ENCODE data around the gene PLAU. TPM values are rescaled to one million over a fixed set of nuclear protein-coding genes. Genes with fewer than 3 reads are reported as not detected.

The PLAU gene
- total RNA-seq, 1 experiment from 2014 or later = 8.3 TPM

DNA sequence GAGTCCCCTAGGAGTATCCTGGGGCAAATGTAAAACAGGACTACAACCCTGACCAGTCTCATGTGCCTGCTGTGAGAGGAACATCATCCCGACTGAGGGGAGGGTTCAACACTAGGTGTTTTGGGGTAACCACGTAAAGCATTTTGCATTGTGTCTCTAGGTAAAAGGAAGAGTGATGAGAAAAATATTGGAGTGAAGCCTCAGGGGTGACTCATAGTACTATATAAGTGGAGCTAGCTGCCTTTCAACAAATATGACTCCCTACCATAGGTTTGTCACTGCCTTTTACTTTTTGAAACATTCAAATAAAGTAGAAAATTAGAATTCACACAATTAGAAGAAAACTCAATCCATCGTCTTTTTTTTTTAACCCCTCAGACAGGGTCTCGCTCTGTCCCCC lies 34.0 kb upstream of the PLAU start:
- ChIA-PET POLR2A (ENCODE audit: low non-redundant PET) (no interaction called here), CTCF (no interaction called here)
- Histone ChIP-seq H3K27me3 (replicated peaks; ENCODE audit: insufficient read depth, low read depth, low read length, poor library complexity) (no peaks in the 10 kb centered on the region), H3K4me1 (ENCODE audit: insufficient read depth, low read length, poor library complexity, severe bottlenecking) (peaks cover 7% of the 10 kb centered on the region), H3K27ac (ENCODE audit: low read depth, low read length, poor library complexity, severe bottlenecking) (no peak overlapping the region), H3K36me3 (ENCODE audit: insufficient read depth, low read length, poor library complexity, severe bottlenecking) (no peaks in the 10 kb centered on the region), H3K4me3 (ENCODE audit: low read depth, low read length, poor library complexity, severe bottlenecking) (no peak overlapping the region), H3K9me3 (ENCODE audit: low read depth, low read length, poor library complexity, severe bottlenecking) (no peaks in the 10 kb centered on the region)
- no TSS peak for BruUV-seq (replicated peaks)
- no peak for DNase-seq (ENCODE audit: low spot score)
- TF ChIP-seq, protein P1, sequence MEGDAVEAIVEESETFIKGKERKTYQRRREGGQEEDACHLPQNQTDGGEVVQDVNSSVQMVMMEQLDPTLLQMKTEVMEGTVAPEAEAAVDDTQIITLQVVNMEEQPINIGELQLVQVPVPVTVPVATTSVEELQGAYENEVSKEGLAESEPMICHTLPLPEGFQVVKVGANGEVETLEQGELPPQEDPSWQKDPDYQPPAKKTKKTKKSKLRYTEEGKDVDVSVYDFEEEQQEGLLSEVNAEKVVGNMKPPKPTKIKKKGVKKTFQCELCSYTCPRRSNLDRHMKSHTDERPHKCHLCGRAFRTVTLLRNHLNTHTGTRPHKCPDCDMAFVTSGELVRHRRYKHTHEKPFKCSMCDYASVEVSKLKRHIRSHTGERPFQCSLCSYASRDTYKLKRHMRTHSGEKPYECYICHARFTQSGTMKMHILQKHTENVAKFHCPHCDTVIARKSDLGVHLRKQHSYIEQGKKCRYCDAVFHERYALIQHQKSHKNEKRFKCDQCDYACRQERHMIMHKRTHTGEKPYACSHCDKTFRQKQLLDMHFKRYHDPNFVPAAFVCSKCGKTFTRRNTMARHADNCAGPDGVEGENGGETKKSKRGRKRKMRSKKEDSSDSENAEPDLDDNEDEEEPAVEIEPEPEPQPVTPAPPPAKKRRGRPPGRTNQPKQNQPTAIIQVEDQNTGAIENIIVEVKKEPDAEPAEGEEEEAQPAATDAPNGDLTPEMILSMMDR (conservative IDR thresholded peaks at IDR 0.05; ENCODE audit: low read depth, low read length) = no peak
- TF ChIP-seq EZH2 (IDR thresholded peaks at IDR 0.05; ENCODE audit: borderline replicate concordance, low read depth, low read length, poor library complexity, severe bottlenecking) = no peak
- intact Hi-C loops (cut with micrococcal nuclease; ENCODE audit: unreplicated experiment) = no loop called here

DNA sequence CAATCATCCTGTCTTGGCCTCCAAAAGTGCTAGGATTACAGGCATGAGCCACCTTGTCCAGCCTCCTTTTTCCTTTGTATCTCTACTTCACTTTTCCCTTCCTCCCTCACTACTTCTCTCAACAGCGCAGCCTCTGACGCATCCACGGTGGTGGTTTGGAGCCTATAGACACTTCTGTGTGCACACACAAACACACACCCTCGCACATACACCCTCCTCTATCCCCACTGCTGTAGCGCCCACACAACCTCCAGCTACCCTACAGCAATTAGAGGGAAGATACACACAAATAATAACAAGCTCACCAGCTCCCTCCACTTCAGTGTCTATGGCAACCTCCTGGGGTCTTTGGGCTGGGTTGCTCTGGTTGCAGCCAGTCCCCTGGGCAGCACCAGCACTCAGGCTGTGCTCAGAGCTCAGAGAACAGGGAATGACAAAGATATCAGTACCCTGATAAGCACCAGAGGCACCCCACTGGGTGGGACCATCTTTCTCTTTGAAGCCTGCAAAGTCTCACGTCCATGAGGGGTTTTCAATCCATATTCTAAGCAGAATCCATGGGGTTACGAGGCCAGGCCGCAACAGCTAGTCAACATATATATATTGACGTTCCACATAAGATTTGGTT lies 33.3 kb upstream of the PLAU start:
- peaks cover 5% of the 10 kb centered on the region for H3K4me1 ChIP-seq (ENCODE audit: insufficient read depth, low read length, poor library complexity, severe bottlenecking)
- H3K4me3 ChIP-seq (ENCODE audit: low read depth, low read length, poor library complexity, severe bottlenecking) = no peak overlapping the region
- H3K27ac ChIP-seq (ENCODE audit: low read depth, low read length, poor library complexity, severe bottlenecking) = no peak overlapping the region
- BruUV-seq (replicated peaks) = no TSS peak
- DNase-seq (ENCODE audit: low spot score) = no peak
- no peaks in the 10 kb centered on the region for H3K27me3 ChIP-seq (replicated peaks; ENCODE audit: insufficient read depth, low read depth, low read length, poor library complexity)
- ChIA-PET CTCF (no interaction called here), POLR2A (ENCODE audit: low non-redundant PET) (interaction anchor here (0.6 kb wide), 1 partner anchor 49 kb away, joined by 3 read pairs; no protein-coding TSS in a partner anchor)
- intact Hi-C loops (cut with micrococcal nuclease; ENCODE audit: unreplicated experiment) = no loop called here
- H3K9me3 ChIP-seq (ENCODE audit: low read depth, low read length, poor library complexity, severe bottlenecking) = no peaks in the 10 kb centered on the region
- TF ChIP-seq, protein P1 (conservative IDR thresholded peaks at IDR 0.05; ENCODE audit: low read depth, low read length) = no peak
- TF ChIP-seq EZH2 (IDR thresholded peaks at IDR 0.05; ENCODE audit: borderline replicate concordance, low read depth, low read length, poor library complexity, severe bottlenecking) = no peak
- no peaks in the 10 kb centered on the region for H3K36me3 ChIP-seq (ENCODE audit: insufficient read depth, low read length, poor library complexity, severe bottlenecking)

DNA sequence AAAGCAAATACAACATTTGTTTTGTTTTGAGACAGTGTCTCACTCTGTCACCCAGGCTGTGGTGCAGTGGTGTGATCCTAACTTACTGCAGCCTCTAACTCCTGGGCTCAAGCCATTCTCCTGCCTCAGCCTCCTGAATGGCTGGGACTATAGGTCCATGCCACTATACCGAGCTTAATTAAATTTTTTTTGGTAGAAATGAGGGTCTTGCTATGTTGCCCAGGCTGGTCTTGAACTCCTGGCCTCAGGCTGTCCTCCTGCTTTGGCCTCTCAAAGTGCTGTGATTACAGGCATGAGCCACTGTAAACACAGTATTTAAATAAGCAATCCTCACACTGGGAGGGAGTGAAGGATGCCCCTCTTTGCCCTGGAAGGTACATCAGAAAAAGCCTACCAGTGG lies 32.6 kb upstream of the PLAU start:
- Histone ChIP-seq H3K27ac (ENCODE audit: low read depth, low read length, poor library complexity, severe bottlenecking) (no peak overlapping the region), H3K36me3 (ENCODE audit: insufficient read depth, low read length, poor library complexity, severe bottlenecking) (no peaks in the 10 kb centered on the region), H3K4me1 (ENCODE audit: insufficient read depth, low read length, poor library complexity, severe bottlenecking) (no peaks in the 10 kb centered on the region), H3K4me3 (ENCODE audit: low read depth, low read length, poor library complexity, severe bottlenecking) (no peak overlapping the region), H3K27me3 (replicated peaks; ENCODE audit: insufficient read depth, low read depth, low read length, poor library complexity) (no peaks in the 10 kb centered on the region), H3K9me3 (ENCODE audit: low read depth, low read length, poor library complexity, severe bottlenecking) (no peaks in the 10 kb centered on the region)
- no TSS peak for BruUV-seq (replicated peaks)
- intact Hi-C loops (cut with micrococcal nuclease; ENCODE audit: unreplicated experiment) = no loop called here
- POLR2A ChIA-PET (ENCODE audit: low non-redundant PET) = interaction anchor here (0.6 kb wide), 1 partner anchor 50 kb away, joined by 3 read pairs; no protein-coding TSS in a partner anchor
- CTCF ChIA-PET = interaction anchor here (0.6 kb wide), 1 partner anchor 77 kb away, joined by 13 read pairs; no protein-coding TSS in a partner anchor
- TF ChIP-seq, protein P1 (conservative IDR thresholded peaks at IDR 0.05; ENCODE audit: low read depth, low read length) = no peak
- no peak for DNase-seq (ENCODE audit: low spot score)

Data from A673 (cell line).